Aorta (tissue), 5 donors: ENCODE results near the gene MICAL3. TPM values are rescaled to one million over a fixed set of nuclear protein-coding genes. Genes with fewer than 3 reads are reported as not detected.
"Not testable (repeated sequence)": the region's sequence is repeated elsewhere in the genome, so short reads cannot be mapped to it uniquely, and the experiment has no call there.

ENCODE experiments used
- ATAC-seq: fragments of 200-7000 bp; cut with Tn5 transposase; one replicate; pipeline ENCODE4 v1.9.1; 2022; ENCODE audit warnings: moderate library complexity; ENCODE audit not compliant: low FRiP score
- DNase-seq, 2 donors: peaks; one replicate each; pipeline ENCODE4 v3.0.0-alpha.2; 2020
- H3K27ac ChIP-seq, 2 donors: one replicate each; pipeline ENCODE4 v1.5.1; 2013; ENCODE audit warnings: low read length in 2 of 2, mild to moderate bottlenecking in 2 of 2, moderate library complexity in 2 of 2, control low read depth in 1 of 2, inconsistent platforms in 1 of 2, low read depth in 1 of 2
- H3K27me3 ChIP-seq, 2 donors: one replicate each; pipeline ENCODE4 v1.6.1; 2013; ENCODE audit warnings: control low read depth in 1 of 2, low read length in 1 of 2, mild to moderate bottlenecking in 1 of 2, moderate library complexity in 1 of 2; ENCODE audit not compliant: insufficient read depth in 2 of 2, control insufficient read depth in 1 of 2
- H3K36me3 ChIP-seq, 2 donors: one replicate each; pipeline ENCODE4 v1.6.1; 2013; ENCODE audit warnings: control low read depth in 1 of 2, low read length in 1 of 2, mild to moderate bottlenecking in 1 of 2; ENCODE audit not compliant: insufficient read depth in 2 of 2, control insufficient read depth in 1 of 2
- H3K4me1 ChIP-seq, 2 donors: one replicate each; pipeline ENCODE4 v1.6.1; 2013; ENCODE audit warnings: low read length in 2 of 2, control low read depth in 1 of 2, mild to moderate bottlenecking in 1 of 2, moderate library complexity in 1 of 2; ENCODE audit not compliant: insufficient read depth in 2 of 2, control insufficient read depth in 1 of 2
- H3K4me3 ChIP-seq, 2 donors: one replicate each; pipeline ENCODE4 v1.5.1; 2013; ENCODE audit warnings: low read length in 2 of 2, control low read depth in 1 of 2, mild to moderate bottlenecking in 1 of 2
- H3K9me3 ChIP-seq: one replicate; pipeline ENCODE4 v1.6.1; 2013; ENCODE audit warnings: mild to moderate bottlenecking, low read length; ENCODE audit not compliant: control insufficient read depth
- WGBS, 2 donors: extraction: QIAGEN DNeasy Blood & Tissue Kit; methylation state at CpG; one replicate each; pipeline ENCODE4 v1.1.7; 2013; 5-methylcytosine and 5-hydroxymethylcytosine counted together
- intact Hi-C, 2 donors: fragments of 100-400 bp; cut with DNase I; formaldehyde crosslinking; loops; one replicate each; pipeline versions ENCODE4 v1.14.2 to v1.15.0; 2022
- polyA plus RNA-seq, 2 donors: library from polyadenylated mRNA; stranded (reverse); fragments of 200-250 nt; gene quantifications; one replicate each; pipeline ENCODE4 v1.2.3, GENCODE V29; 2013
- total RNA-seq, 2 donors: library from RNA; stranded (reverse); fragmentation: NEBNext Ultra II Directional; extraction: Animal tissue kit (Norgen Biotek cat#: 25700); gene quantifications; one replicate each; pipeline ENCODE4 v1.2.1, GENCODE V29; 2021
- donor health status: healthy with polysubstance abuse.
- donor health status: Bipolar disorder and iron deficiency.
- donor health status: DM: no; HTN: no; CAD: no.
- donor health status: DM: no; HTN: no; CAD: no.
- donor health status: DM: yes; HTN: yes; CAD: no.

The MICAL3 gene
- total and polyA plus RNA-seq, 4 donors = 3.9 to 123 (median 64.3) TPM

- H3K4me1 ChIP-seq = no peaks in the 10 kb centered on the region
- 0% methylated on average over 37 to 52 of the region's 52 CpGs for WGBS, 2 donors
- no peaks in the 10 kb centered on the region for H3K27me3 ChIP-seq
- peak overlapping the region in 1 of 2 donors; percentile 78 for H3K27ac ChIP-seq
- DNase-seq = peak; percentile 53 to 79
- no peaks in the 10 kb centered on the region for H3K36me3 ChIP-seq
- intact Hi-C loops = loop anchor here (2.0 to 5.0 kb wide), 2 partner anchors 76 to 78 kb away; partner anchors contain the start of gene PEX26 (in 2 of the 2)
- peak; percentile 28 for ATAC-seq
- peak overlapping the region; percentile 85 to 99 for H3K4me3 ChIP-seq
- no peaks in the 10 kb centered on the region for H3K9me3 ChIP-seq
These were observed 23.8 kb downstream of the MICAL3 start for GRCh38 chr22:18000441-18001039.

DNA sequence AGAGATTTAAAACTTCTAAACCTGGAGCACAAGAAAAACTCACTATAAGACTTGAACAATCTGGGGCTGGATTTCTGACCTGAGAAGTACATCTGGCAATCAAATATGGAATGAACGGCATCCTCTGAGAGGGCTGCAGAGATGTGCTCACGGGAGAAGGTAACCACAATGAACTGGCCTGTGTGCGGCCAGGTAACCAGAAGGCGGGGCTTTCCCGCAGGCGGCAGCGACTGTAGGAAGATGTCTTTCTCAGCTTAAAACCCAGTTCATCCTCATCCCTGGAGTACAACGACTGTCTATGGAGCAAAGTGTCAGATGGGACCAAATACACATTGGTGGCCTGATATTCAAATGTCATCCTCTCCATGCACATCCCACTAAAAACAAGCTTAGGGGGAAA is 24.5 kb downstream of the MICAL3 start:
- Histone ChIP-seq H3K27ac (no peak overlapping the region), H3K27me3 (no peaks in the 10 kb centered on the region), H3K9me3 (no peaks in the 10 kb centered on the region), H3K36me3 (no peaks in the 10 kb centered on the region), H3K4me1 (no peaks in the 10 kb centered on the region), H3K4me3 (no peak overlapping the region)
- ATAC-seq = no peak
- intact Hi-C loops = loop anchor here (2.0 to 5.0 kb wide), 2 partner anchors 77 to 78 kb away; partner anchors contain the start of gene PEX26 (in 2 of the 2)
- 70 to 71% methylated on average over 8 of the region's 8 CpGs for WGBS, 2 donors
- no peak for DNase-seq

GRCh38 chr22:17998913-17999312 is 25.4 kb downstream of the MICAL3 start:
- Histone ChIP-seq H3K4me3 (no peak overlapping the region), H3K36me3 (no peaks in the 10 kb centered on the region), H3K27me3 (no peaks in the 10 kb centered on the region), H3K27ac (no peak overlapping the region), H3K9me3 (no peaks in the 10 kb centered on the region), H3K4me1 (no peaks in the 10 kb centered on the region)
- WGBS, 2 donors = 68 to 92% methylated on average over 6 of the region's 6 CpGs
- intact Hi-C loops = no loop called here
- ATAC-seq (no peak), DNase-seq (no peak)

DNA sequence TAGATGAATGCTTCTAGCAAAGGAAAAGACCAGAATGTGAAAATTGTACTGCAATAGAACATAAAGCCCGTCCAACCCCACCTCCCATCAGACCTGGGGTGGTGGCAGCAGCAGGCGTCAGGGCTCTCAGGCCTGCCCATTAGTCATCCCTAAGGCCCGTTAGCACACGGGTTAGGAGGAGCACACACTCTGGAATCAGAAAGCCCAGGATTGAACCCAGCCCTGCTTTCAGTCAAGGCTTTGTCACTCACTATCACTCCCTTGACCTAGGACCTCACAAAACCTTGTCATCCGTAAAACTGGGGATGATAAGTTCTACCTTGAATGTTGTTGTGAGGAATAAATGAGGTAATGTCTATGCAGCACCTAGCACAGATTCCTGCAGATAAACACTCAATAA is 26.9 kb downstream of the MICAL3 start:
- no peak overlapping the region for H3K4me3 ChIP-seq
- intact Hi-C loops = no loop called here
- WGBS, 2 donors = 66 to 72% methylated on average over 5 of the region's 5 CpGs
- no peaks in the 10 kb centered on the region for H3K9me3 ChIP-seq
- H3K36me3 ChIP-seq = no peaks in the 10 kb centered on the region
- no peaks in the 10 kb centered on the region for H3K27me3 ChIP-seq
- DNase-seq (no peak), ATAC-seq (no peak)
- H3K27ac ChIP-seq = no peak overlapping the region
- no peaks in the 10 kb centered on the region for H3K4me1 ChIP-seq

GRCh38 chr22:17995256-17995655 is 29.1 kb downstream of the MICAL3 start:
- WGBS, 2 donors = 91 to 93% methylated on average over 6 of the region's 6 CpGs
- intact Hi-C loops, ATAC-seq: not testable (repeated sequence)

GRCh38 chr22:17994424-17995108 is 29.8 kb downstream of the MICAL3 start:
- no peaks in the 10 kb centered on the region for H3K27me3 ChIP-seq
- intact Hi-C loops = no loop called here
- no peaks in the 10 kb centered on the region for H3K9me3 ChIP-seq
- WGBS, 2 donors = 85 to 86% methylated on average over 10 of the region's 10 CpGs
- H3K36me3 ChIP-seq = no peaks in the 10 kb centered on the region
- H3K4me3 ChIP-seq = no peak overlapping the region
- H3K4me1 ChIP-seq = no peaks in the 10 kb centered on the region
- ATAC-seq = no peak
- DNase-seq = no peak
- H3K27ac ChIP-seq = no peak overlapping the region

More at GRCh38 chr22:17995256-17995655, 29.1 kb downstream of the MICAL3 start:
- H3K9me3 ChIP-seq, DNase-seq, H3K36me3 ChIP-seq, H3K27ac ChIP-seq, H3K4me1 ChIP-seq, H3K27me3 ChIP-seq, H3K4me3 ChIP-seq: not testable (repeated sequence)

GRCh38 chr22:17992976-17993375 is 31.4 kb downstream of the MICAL3 start:
- H3K27me3 ChIP-seq, H3K4me1 ChIP-seq, H3K27ac ChIP-seq, H3K9me3 ChIP-seq, DNase-seq, H3K36me3 ChIP-seq, intact Hi-C loops, H3K4me3 ChIP-seq, ATAC-seq: not testable (repeated sequence)
- WGBS, 2 donors = 67 to 70% methylated on average over 2 of the region's 2 CpGs

- H3K27ac ChIP-seq, H3K36me3 ChIP-seq, H3K9me3 ChIP-seq, ATAC-seq, H3K27me3 ChIP-seq, H3K4me3 ChIP-seq, DNase-seq, intact Hi-C loops, H3K4me1 ChIP-seq: not testable (repeated sequence)
- 87 to 89% methylated on average over 4 of the region's 4 CpGs for WGBS, 2 donors
These were observed 32.4 kb downstream of the MICAL3 start for GRCh38 chr22:17991992-17992391.

- Histone ChIP-seq H3K4me3 (no peak overlapping the region), H3K4me1 (no peaks in the 10 kb centered on the region), H3K27me3 (no peaks in the 10 kb centered on the region), H3K9me3 (no peaks in the 10 kb centered on the region), H3K36me3 (no peaks in the 10 kb centered on the region), H3K27ac (no peak overlapping the region)
- no peak for ATAC-seq
- WGBS, 2 donors = 85 to 87% methylated on average over 8 of the region's 8 CpGs
- DNase-seq = no peak
- intact Hi-C loops = no loop called here
These were observed 33.4 kb downstream of the MICAL3 start for GRCh38 chr22:17990942-17991341.
